Activated CD4-positive, alpha-beta T cell treated with anti-CD3 and anti-CD28 coated beads, Interleukin-2, amount 50 U/mL, for 24 hours (primary cell): ENCODE data around the gene F2R.

Source experiments
- DNase-seq, 2 donors: peaks; one replicate each; pipeline ENCODE4 v3.0.0-alpha.2; 2020; ENCODE audit warnings: low read depth in 1 of 2, low spot score in 1 of 2

The F2R gene

GRCh38 chr5:76690037-76690679 lies 25.8 kb upstream of the F2R start:
- no peak for DNase-seq

DNA sequence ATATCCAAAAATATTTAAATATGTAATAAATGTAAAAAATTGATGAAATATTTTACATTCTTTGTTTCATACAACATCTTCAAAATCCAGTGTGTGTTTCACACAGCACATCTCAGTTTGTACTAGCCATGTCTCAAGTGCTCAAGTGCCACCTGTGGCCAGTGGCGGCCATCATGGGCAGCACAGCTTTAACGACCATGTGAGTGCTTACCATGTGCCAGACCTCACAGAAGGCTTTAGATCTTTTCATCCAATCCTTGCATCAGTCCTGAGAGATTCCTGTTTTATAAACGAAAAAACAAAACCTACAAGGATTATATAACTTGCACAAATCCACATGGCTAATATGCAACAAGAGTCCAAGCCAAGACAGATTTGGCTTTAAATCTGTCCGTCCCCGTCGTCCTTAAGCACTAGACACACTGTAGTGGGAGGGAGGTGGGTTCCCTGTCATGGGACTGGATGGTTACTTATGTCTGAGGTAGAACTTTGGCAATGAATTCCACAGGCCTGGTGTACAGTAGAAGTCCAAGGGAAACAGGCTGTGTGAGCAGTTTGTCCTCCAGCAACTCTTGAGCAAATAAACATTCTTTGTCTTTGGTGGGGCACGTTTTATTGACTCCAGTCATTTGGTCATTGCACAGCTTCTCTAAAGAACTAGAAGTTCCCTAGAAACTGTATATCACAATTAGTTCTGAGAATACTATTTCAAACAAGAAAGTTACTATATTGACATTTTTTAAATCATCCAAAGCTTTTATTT lies 25.0 kb upstream of the F2R start:
- DNase-seq: no peak

- DNase-seq: no peak
Measured at GRCh38 chr5:76691467-76692273, 24.3 kb upstream of the F2R start.

- DNase-seq: no peak
Measured at GRCh38 chr5:76692274-76692540, 23.7 kb upstream of the F2R start.

- DNase-seq: no peak
Measured at GRCh38 chr5:76692651-76693050, 23.3 kb upstream of the F2R start.

GRCh38 chr5:76693141-76693540 lies 22.8 kb upstream of the F2R start:
- no peak for DNase-seq

DNA sequence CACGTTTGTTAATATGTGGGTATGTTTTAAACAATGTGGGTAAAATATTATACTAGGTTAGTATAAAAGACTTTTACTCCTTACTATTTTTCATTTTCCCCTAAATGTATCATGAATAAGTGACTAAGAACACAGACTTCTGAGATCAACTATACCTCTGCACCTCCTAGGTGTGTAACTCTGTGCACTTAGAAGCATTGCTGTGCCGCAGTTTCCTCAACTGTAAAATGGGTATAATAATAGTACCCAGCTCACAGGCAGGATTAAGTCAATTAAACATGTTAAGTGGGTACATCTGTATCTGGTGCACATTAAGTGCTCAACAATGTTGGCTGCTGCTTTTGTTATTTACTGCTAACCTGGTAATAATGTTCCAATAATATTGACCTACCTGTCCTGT lies 21.6 kb upstream of the F2R start:
- no peak for DNase-seq

DNA sequence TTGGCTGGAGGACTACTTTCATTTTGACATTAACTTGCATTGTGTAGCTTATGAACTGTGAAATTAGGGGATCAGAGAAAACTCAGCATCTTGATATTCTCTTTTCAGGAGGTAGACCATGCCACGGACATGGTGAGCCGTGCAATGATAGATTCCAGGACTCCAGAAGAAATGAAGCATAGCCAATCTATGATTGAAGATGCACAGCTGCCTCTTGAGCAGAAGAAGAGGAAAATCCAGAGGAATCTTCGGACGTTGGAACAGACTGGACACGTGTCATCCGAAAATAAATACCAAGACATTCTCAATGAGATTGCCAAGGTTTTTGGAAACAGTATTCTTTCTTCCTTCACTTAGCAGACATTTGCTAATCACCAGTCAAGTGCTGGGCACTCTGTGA lies 20.6 kb upstream of the F2R start:
- no peak for DNase-seq

- DNase-seq: no peak
Measured at GRCh38 chr5:76696251-76696650, 19.7 kb upstream of the F2R start.

DNA sequence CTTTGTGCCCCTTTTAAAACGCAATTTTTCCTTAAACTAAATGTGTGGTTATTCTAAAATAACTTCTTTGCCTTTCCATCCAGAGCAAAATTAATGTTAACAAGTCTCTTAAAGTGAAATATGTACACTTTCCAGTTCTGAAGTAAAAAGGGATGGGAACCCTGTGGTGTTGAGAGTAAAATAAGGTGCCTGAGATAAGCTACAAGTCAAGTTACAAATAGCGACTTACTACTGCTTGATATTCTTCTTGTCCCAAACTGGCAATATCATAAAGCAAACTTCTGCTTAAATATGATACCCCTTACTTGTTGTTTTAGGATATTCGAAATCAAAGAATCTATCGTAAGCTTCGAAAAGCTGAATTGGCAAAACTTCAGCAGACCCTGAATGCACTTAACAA lies 18.3 kb upstream of the F2R start:
- DNase-seq: no peak

GRCh38 chr5:76700571-76700970 lies 15.4 kb upstream of the F2R start:
- no peak for DNase-seq

DNA sequence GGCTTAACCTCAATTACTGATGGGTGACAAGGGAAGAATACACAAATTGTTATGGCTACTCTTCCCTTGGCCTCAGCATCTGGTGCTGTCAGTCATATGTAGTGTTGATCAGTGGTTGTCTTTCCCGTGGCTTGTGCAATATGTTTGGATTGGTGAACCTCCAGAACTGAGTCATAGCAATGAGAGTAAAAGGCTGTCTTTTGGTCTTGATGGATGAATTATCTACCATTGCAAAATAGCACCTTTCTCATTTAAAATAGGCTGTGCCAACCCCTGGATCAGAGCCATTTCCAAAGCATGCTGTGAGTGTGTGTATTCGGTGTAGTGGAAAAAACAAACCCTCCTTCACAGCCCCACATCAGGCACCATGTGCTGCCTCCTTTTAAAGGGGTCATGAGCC lies 14.6 kb upstream of the F2R start:
- no peak for DNase-seq

- no peak for DNase-seq
Measured at GRCh38 chr5:76703707-76704106, 12.2 kb upstream of the F2R start.

- no peak for DNase-seq
Measured at GRCh38 chr5:76704131-76704663, 11.7 kb upstream of the F2R start.

DNA sequence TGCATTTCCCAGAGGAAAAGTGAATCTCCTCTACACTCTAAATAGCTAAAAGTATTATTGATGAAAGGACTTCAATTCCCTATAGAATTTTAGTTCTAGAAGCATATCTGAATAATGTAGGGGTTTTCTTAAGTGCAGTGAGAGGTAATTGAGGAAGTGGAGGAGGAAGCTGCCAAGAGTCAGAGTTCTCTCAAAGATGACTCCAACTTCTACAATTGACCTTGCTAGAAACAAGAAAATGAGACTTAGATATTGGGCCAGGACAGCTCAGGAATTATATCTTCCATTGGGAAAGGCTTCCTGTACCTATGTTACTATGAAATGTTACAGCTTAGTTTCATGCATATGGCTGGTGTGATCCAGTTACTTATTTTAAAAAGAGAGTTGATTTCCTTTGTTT lies 10.4 kb upstream of the F2R start:
- no peak for DNase-seq

GRCh38 chr5:76709762-76710161 lies 6.2 kb upstream of the F2R start:
- DNase-seq: no peak

DNA sequence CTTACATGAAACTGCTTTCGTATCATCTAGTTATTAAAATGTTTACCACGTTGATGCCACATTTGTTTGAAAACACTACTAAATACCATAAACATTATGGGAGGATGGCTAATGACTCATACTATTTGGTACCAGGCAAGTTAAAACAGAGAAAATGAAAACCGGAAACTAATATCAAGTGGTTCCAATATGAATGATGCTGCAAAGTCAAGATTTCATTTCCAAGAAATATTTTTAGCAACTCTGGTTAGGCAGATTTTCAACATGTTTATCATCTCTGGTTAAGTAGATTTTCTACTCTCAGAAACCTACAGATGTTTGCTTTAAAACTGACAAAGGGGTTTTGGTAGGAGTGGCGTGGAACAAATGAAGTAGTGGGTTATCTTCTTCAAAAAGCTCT lies 4.9 kb upstream of the F2R start:
- DNase-seq: no peak

DNA sequence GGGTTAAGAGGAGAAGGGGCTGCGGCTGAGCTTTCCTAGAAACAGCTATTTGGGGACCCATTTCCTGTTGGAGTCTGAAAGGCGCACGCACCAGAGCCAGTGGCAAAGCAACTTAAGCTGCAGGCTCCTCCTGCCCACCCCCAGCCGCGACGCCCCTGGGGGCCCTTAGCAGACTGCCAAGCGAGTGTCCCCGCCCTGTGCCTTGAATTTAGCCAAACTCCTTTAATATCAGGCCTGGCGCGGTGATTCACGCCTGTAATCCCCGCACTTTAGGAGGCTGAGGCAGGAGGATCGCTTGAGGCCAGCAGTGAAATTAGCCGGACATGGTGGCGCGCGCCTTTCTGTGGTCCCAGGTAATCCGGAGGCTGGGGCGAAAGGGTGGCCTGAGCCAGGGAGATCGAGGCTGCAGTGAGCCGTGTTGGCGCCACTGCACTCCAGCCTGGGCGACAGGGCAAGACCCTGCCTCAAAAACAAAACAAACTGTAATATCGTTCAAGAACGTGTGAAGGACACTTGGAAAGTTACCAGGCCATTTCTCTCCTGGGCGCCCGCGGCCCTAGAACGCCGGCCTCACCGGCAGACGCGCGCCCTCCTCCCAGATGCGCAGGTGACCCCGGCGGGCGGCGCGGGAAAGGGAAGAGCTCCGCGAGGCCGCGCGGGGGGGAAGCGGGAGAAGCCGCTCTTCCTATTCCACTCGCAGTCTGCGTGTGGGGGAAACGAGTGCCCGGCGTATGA lies 1.0 kb upstream of the F2R start:
- DNase-seq: no peak

DNA sequence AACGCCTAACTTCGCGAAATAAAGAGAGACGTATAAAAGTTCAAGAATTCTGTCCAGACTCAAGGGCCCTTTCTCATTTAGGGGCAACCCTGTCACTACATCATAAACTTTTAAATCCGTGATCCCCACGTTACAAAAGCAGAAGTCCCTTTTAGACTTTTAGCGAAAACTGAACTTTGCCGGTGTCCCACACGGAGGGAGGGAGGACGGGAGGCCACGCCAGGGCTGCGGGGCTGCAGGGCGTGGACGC lies 515 bp upstream of the F2R start:
- DNase-seq: no peak

DNA sequence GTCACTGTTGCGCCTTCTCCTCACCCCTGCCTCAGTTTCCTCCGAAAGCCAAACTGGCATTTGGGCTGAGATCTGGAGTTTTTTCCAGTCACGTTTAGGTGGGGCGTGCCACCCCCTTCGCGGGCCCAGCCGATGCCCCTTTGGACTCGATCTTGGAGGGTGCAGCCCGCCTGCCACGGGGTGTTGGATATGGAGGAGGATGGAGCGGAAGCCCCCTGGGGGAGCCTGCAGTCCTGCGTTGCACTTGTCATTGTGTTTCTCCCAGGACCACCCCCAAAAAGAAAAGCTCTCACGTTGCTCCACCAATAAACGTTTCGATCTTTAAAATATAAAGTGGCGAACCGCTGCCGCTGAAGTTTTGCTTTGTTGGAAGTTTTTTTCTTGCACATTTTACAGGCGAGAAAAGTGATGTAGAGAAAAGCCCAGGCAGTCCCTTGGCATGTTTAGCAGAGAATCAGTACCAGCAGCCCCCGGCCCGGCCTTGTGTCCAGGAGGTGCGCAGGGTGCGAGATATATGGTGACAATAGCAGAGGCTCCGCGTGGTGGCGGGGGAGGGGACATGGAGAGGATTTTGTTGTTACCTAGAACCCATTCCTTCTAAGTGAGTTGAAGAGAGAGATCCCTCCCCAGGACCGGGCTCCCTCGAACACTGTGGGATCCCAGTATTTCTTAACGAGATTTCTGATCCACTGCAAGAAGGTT lies 681 bp downstream of the F2R start:
- DNase-seq: no peak
